HG03469 (cell line): ENCODE measurements around the gene DUSP28.

Experiments used
- ATAC-seq: cut with Tn5 transposase; IDR thresholded peaks from one replicate; pipeline ENCODE4 v1.9.1; 2021; ENCODE audit warnings: mild to moderate bottlenecking, moderate library complexity, moderate number of reproducible peaks; ENCODE audit not compliant: unreplicated experiment

DUSP28 gene

GRCh38 chr2:240597419-240598181 lies 37.4 kb downstream of the DUSP28 start:
- ATAC-seq = no peak

- ATAC-seq = no peak
Measured at GRCh38 chr2:240598311-240598911, 38.3 kb downstream of the DUSP28 start.

GRCh38 chr2:240599141-240599583 lies 39.0 kb downstream of the DUSP28 start:
- ATAC-seq = no peak

GRCh38 chr2:240600451-240600961 lies 40.3 kb downstream of the DUSP28 start:
- ATAC-seq = no peak

GRCh38 chr2:240601061-240601830 lies 41.1 kb downstream of the DUSP28 start:
- ATAC-seq = no peak

GRCh38 chr2:240601831-240602160 lies 41.6 kb downstream of the DUSP28 start:
- no peak for ATAC-seq

GRCh38 chr2:240602266-240603050 lies 42.3 kb downstream of the DUSP28 start:
- ATAC-seq = no peak

- no peak for ATAC-seq
Measured at GRCh38 chr2:240603081-240603835, 43.1 kb downstream of the DUSP28 start.

- no peak for ATAC-seq
Measured at GRCh38 chr2:240603846-240604245, 43.7 kb downstream of the DUSP28 start.

GRCh38 chr2:240604291-240604938 lies 44.3 kb downstream of the DUSP28 start:
- ATAC-seq = no peak

- no peak for ATAC-seq
Measured at GRCh38 chr2:240604939-240605716, 45.0 kb downstream of the DUSP28 start.

GRCh38 chr2:240605867-240606743 lies 45.9 kb downstream of the DUSP28 start:
- ATAC-seq = no peak

GRCh38 chr2:240611601-240612210 lies 51.5 kb downstream of the DUSP28 start:
- no peak for ATAC-seq
